HepG2 (cell line): ENCODE measurements around the gene CCSER1. TPM values are rescaled to one million over a fixed set of nuclear protein-coding genes. Genes with fewer than 3 reads are reported as not detected.

ENCODE experiments used
- ATAC-seq: fragments of 200-7000 bp; cut with Tn5 transposase; 3 replicates; pipeline ENCODE4 v1.9.1; 2020; ENCODE audit warnings: mild to moderate bottlenecking, moderate library complexity
- BruUV-seq: library from RNA; stranded (reverse); fragments of 400-500 nt; replicated peaks from 2 replicates; lab custom pipeline; 2021; lab: Mats Ljungman, UMichigan
- CTCF ChIA-PET: fragments of 300-600 bp; formaldehyde crosslinking; extraction: SDS; loops from one replicate; lab custom pipeline; 2021; ENCODE audit warnings: low total read pairs, inconsistent platforms, low intra/inter-chr PET ratio; lab: Yijun Ruan, JAX
- POLR2A ChIA-PET: fragments of 350-600 bp; sonication (Branson Sonifier 250); formaldehyde crosslinking; loops from one replicate; lab custom pipeline; 2020; ENCODE audit warnings: antibody characterized with exemption, inconsistent platforms; lab: Yijun Ruan, JAX
- DNase-seq: peaks from one replicate; pipeline ENCODE4 v3.0.0-alpha.2; 2015; ENCODE audit warnings: low spot score
- FAIRE-seq: peaks from 3 replicates; lab custom pipeline; 2011; peaks lifted over from hg19 to GRCh38; lab: Jason Lieb, UNC
- H2AFZ ChIP-seq: one replicate; pipeline ENCODE4 v1.6.1; 2011; ENCODE audit warnings: low read length, inconsistent platforms
- H3K27ac ChIP-seq: fragments of 300-600 bp; 3 replicates; pipeline ENCODE4 v1.8.0; 2011; ENCODE audit warnings: mixed run types, mild to moderate bottlenecking, mixed read lengths, low read length, inconsistent platforms; ENCODE audit not compliant: insufficient read depth; ENCODE audit errors: extremely low read length
- H3K27me3 ChIP-seq, 2 experiments: fragments of 200-600 bp in 1 of 2; 2 replicates in 1 of 2; 3 replicates in 1 of 2; pipeline versions ENCODE4 v1.6.0 to v1.8.0; 2011; ENCODE audit warnings: low read length in 2 of 2, mild to moderate bottlenecking in 2 of 2, moderate library complexity in 2 of 2, inconsistent platforms in 1 of 2; ENCODE audit not compliant: insufficient read depth in 2 of 2, control insufficient read depth in 1 of 2
- H3K36me3 ChIP-seq, 2 experiments: fragments of 200-600 bp in 1 of 2; replicated peaks in 1 of 2; 2 replicates in 1 of 2; 3 replicates in 1 of 2; pipeline versions ENCODE4 v1.5.1 to v1.8.0; 2011; ENCODE audit warnings: low read length in 2 of 2, inconsistent platforms in 1 of 2; ENCODE audit not compliant: insufficient read depth in 2 of 2, control insufficient read depth in 1 of 2
- H3K4me1 ChIP-seq: 2 replicates; pipeline ENCODE4 v1.5.1; 2012; ENCODE audit warnings: low read length, inconsistent platforms; ENCODE audit not compliant: insufficient read depth
- H3K4me2 ChIP-seq: 2 replicates; pipeline ENCODE4 v1.6.0; 2011; ENCODE audit warnings: low read depth, low read length, inconsistent platforms
- H3K4me3 ChIP-seq, 3 experiments: fragments of 200-600 bp in 1 of 3; sonication (generic), shearing (Covaris generic) in 1 of 3; replicated peaks in 1 of 3; 2 replicates each; pipeline ENCODE4 v1.5.1; 2011 to 2016; ENCODE audit warnings: low read length in 3 of 3, inconsistent platforms in 2 of 3, low read depth in 2 of 3, mild to moderate bottlenecking in 2 of 3, control low read depth in 1 of 3, mixed read lengths in 1 of 3; ENCODE audit not compliant: insufficient read depth in 1 of 3
- H3K79me2 ChIP-seq: one replicate; pipeline ENCODE4 v1.6.1; 2011; ENCODE audit warnings: low read length, inconsistent platforms; ENCODE audit not compliant: insufficient read depth
- H3K9ac ChIP-seq: 2 replicates; pipeline ENCODE4 v1.6.0; 2011; ENCODE audit warnings: mild to moderate bottlenecking, low read depth, low read length, inconsistent platforms; ENCODE audit not compliant: insufficient read depth
- H3K9me3 ChIP-seq: 2 replicates; pipeline ENCODE4 v1.5.1; 2012; ENCODE audit warnings: mild to moderate bottlenecking, low read length
- H4K20me1 ChIP-seq: 2 replicates; pipeline ENCODE4 v1.6.0; 2011; ENCODE audit warnings: inconsistent platforms, mild to moderate bottlenecking, low read length, moderate library complexity; ENCODE audit not compliant: insufficient read depth
- MAFF ChIP-seq: IDR thresholded peaks from 2 replicates; pipeline ENCODE4 v1.6.1; 2011; ENCODE audit warnings: low read depth, low read length, improper control_type of control experiment
- MIER2 ChIP-seq: IDR thresholded peaks from 2 replicates; pipeline ENCODE4 v1.6.1; 2016; ENCODE audit warnings: missing biosample characterization, missing genetic modification reagents
- RFXANK ChIP-seq: IDR thresholded peaks from 2 replicates; pipeline ENCODE4 v1.6.1; 2016
- ZNF282 ChIP-seq: fragments of 450-650 bp; IDR thresholded peaks from 2 replicates; pipeline ENCODE4 v1.6.1; 2018; ENCODE audit not compliant: partially characterized antibody
- WGBS: methylation state at CpG from one replicate; pipeline ENCODE4 v1.1.6; 2017; ENCODE audit warnings: low lambda C conversion rate; 5-methylcytosine and 5-hydroxymethylcytosine counted together
- in situ Hi-C: cut with HindIII; loops from 2 replicates; pipeline ENCODE4 v1.10.0; 2017; ENCODE audit warnings: low pct_unique_long_range_greater_than_20kb; ENCODE audit not compliant: extremely low pct_ligation_motif_present
- intact Hi-C: fragments of 100-400 bp; cut with micrococcal nuclease; formaldehyde crosslinking; loops from one replicate; pipeline ENCODE4 v1.10.0; 2022; ENCODE audit not compliant: unreplicated experiment
- polyA plus RNA-seq, 8 experiments: library from polyadenylated mRNA; depleted of rRNA in 3 of 8; stranded (reverse) in 7 of 8; unstranded in 1 of 8; fragments of >200 nt; fragmentation: Illumina TruSeq in 4 of 8; extraction: Trizol in 4 of 8; gene quantifications; 2 replicates each; pipeline versions ENCODE4 v1.2.1 to v1.2.3, GENCODE V29; 2011 to 2016; ENCODE audit warnings: low read depth in 4 of 8, missing spikeins in 1 of 8, mixed read lengths in 1 of 8; ENCODE audit not compliant: insufficient read depth in 1 of 8
- total RNA-seq, 5 experiments: library from RNA; depleted of rRNA; stranded (reverse); fragments of >200 nt; fragmentation: Illumina TruSeq; extraction: Trizol; gene quantifications; 2 replicates each; pipeline ENCODE4 v1.2.3, GENCODE V29; 2016; ENCODE audit warnings: low read depth in 1 of 5
- TF ChIP-seq, protein P1 (sequence below): sonication (generic); formaldehyde crosslinking; IDR thresholded peaks from 2 replicates; pipeline ENCODE4 v1.4.0; 2020; ENCODE audit warnings: missing genetic modification reagents, borderline replicate concordance
- TF ChIP-seq, protein P2 (sequence below), 2 experiments: IDR thresholded peaks; 2 replicates each; pipeline ENCODE4 v1.6.1; 2011 to 2012; ENCODE audit warnings: low read length in 2 of 2, borderline replicate concordance in 1 of 2, low read depth in 1 of 2, mild to moderate bottlenecking in 1 of 2, moderate library complexity in 1 of 2
- TF ChIP-seq, protein P3 (sequence below): sonication (generic); formaldehyde crosslinking; IDR thresholded peaks from 2 replicates; pipeline ENCODE4 v1.8.0; 2023; ENCODE audit warnings: mild to moderate bottlenecking, missing genetic modification reagents
- TF ChIP-seq, protein P4 (sequence below): sonication (generic); formaldehyde crosslinking; IDR thresholded peaks from 2 replicates; pipeline ENCODE4 v1.4.0; 2020; ENCODE audit warnings: missing genetic modification reagents, mild to moderate bottlenecking, borderline replicate concordance

CCSER1 gene
- total and polyA plus RNA-seq, 2 of the 13 experiments (the other 11 are each of a cell fraction or from before 2014, with no cell fraction given), result not detected

- DNase-seq (peak; percentile 3), FAIRE-seq (no peak), ATAC-seq (peak; percentile 48; the same call in 2 of the 3 replicates)
- H3K4me1 ChIP-seq, result no peaks in the 10 kb centered on the region
- no peaks in the 10 kb centered on the region for H3K9me3 ChIP-seq
- no peak overlapping the region for H3K27ac ChIP-seq
- whole genome bisulfite sequencing, result 0% methylated on average over 4 of the region's 4 CpGs
- H3K9ac ChIP-seq, result no peak overlapping the region
- no peaks in the 10 kb centered on the region for H3K27me3 ChIP-seq
- in situ Hi-C loops (no loop called here), intact Hi-C loops (no loop called here)
- no peaks in the 10 kb centered on the region for H3K36me3 ChIP-seq
- POLR2A ChIA-PET, result no interaction called here
- no TSS peak for BruUV-seq
- H3K4me2 ChIP-seq, result no peak overlapping the region
- no peaks in the 10 kb centered on the region for H4K20me1 ChIP-seq
- H3K4me3 ChIP-seq, result no peak overlapping the region
- CTCF ChIA-PET, result no interaction called here
- no peak overlapping the region for H2AFZ ChIP-seq
- H3K79me2 ChIP-seq, result no peaks in the 10 kb centered on the region
- TF ChIP-seq, protein P1, sequence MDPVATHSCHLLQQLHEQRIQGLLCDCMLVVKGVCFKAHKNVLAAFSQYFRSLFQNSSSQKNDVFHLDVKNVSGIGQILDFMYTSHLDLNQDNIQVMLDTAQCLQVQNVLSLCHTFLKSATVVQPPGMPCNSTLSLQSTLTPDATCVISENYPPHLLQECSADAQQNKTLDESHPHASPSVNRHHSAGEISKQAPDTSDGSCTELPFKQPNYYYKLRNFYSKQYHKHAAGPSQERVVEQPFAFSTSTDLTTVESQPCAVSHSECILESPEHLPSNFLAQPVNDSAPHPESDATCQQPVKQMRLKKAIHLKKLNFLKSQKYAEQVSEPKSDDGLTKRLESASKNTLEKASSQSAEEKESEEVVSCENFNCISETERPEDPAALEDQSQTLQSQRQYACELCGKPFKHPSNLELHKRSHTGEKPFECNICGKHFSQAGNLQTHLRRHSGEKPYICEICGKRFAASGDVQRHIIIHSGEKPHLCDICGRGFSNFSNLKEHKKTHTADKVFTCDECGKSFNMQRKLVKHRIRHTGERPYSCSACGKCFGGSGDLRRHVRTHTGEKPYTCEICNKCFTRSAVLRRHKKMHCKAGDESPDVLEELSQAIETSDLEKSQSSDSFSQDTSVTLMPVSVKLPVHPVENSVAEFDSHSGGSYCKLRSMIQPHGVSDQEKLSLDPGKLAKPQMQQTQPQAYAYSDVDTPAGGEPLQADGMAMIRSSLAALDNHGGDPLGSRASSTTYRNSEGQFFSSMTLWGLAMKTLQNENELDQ (CRISPR knock-in tag), result no peak
- TF ChIP-seq MIER2 (CRISPR knock-in tag), result peak; percentile 93
- TF ChIP-seq, protein P2, sequence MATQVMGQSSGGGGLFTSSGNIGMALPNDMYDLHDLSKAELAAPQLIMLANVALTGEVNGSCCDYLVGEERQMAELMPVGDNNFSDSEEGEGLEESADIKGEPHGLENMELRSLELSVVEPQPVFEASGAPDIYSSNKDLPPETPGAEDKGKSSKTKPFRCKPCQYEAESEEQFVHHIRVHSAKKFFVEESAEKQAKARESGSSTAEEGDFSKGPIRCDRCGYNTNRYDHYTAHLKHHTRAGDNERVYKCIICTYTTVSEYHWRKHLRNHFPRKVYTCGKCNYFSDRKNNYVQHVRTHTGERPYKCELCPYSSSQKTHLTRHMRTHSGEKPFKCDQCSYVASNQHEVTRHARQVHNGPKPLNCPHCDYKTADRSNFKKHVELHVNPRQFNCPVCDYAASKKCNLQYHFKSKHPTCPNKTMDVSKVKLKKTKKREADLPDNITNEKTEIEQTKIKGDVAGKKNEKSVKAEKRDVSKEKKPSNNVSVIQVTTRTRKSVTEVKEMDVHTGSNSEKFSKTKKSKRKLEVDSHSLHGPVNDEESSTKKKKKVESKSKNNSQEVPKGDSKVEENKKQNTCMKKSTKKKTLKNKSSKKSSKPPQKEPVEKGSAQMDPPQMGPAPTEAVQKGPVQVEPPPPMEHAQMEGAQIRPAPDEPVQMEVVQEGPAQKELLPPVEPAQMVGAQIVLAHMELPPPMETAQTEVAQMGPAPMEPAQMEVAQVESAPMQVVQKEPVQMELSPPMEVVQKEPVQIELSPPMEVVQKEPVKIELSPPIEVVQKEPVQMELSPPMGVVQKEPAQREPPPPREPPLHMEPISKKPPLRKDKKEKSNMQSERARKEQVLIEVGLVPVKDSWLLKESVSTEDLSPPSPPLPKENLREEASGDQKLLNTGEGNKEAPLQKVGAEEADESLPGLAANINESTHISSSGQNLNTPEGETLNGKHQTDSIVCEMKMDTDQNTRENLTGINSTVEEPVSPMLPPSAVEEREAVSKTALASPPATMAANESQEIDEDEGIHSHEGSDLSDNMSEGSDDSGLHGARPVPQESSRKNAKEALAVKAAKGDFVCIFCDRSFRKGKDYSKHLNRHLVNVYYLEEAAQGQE (IDR thresholded peaks at IDR 0.05; ENCODE audit: borderline replicate concordance in 1 of 2, low read depth in 1 of 2, low read length in 2 of 2), result peak; percentile 45 to 93
- no peak for TF ChIP-seq RFXANK (CRISPR knock-in tag)
- no peak for TF ChIP-seq ZNF282
- TF ChIP-seq, protein P3, sequence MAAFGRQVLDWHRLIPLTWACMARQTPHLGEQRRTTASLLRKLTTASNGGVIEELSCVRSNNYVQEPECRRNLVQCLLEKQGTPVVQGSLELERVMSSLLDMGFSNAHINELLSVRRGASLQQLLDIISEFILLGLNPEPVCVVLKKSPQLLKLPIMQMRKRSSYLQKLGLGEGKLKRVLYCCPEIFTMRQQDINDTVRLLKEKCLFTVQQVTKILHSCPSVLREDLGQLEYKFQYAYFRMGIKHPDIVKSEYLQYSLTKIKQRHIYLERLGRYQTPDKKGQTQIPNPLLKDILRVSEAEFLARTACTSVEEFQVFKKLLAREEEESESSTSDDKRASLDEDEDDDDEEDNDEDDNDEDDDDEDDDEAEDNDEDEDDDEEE, result no peak
- TF ChIP-seq, protein P4, sequence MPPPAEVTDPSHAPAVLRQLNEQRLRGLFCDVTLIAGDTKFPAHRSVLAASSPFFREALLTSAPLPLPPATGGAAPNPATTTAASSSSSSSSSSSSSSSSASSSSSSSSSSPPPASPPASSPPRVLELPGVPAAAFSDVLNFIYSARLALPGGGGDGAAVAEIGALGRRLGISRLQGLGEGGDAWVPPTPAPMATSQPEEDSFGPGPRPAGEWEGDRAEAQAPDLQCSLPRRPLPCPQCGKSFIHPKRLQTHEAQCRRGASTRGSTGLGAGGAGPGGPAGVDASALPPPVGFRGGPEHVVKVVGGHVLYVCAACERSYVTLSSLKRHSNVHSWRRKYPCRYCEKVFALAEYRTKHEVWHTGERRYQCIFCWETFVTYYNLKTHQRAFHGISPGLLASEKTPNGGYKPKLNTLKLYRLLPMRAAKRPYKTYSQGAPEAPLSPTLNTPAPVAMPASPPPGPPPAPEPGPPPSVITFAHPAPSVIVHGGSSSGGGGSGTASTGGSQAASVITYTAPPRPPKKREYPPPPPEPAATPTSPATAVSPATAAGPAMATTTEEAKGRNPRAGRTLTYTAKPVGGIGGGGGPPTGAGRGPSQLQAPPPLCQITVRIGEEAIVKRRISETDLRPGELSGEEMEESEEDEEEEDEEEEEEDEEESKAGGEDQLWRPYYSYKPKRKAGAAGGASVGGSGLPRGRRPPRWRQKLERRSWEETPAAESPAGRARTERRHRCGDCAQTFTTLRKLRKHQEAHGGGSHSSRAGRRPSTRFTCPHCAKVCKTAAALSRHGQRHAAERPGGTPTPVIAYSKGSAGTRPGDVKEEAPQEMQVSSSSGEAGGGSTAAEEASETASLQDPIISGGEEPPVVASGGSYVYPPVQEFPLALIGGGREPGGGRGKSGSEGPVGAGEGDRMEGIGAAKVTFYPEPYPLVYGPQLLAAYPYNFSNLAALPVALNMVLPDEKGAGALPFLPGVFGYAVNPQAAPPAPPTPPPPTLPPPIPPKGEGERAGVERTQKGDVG (CRISPR knock-in tag), result no peak
- no peak for TF ChIP-seq MAFF
Measured at GRCh38 chr4:90137555-90137954, 10.4 kb downstream of the CCSER1 start.
